Posterior vena cava (tissue), 2 donors: ENCODE results near the gene ASPRV1. TPM values are rescaled to one million over a fixed set of nuclear protein-coding genes. Genes with fewer than 3 reads are reported as not detected.

Experiments used
- DNase-seq: peaks from one replicate; pipeline ENCODE4 v3.0.0-alpha.2; 2020; ENCODE audit warnings: low spot score
- intact Hi-C, 2 donors: fragments of 100-400 bp; cut with DNase I; formaldehyde crosslinking; loops; one replicate each; pipeline versions ENCODE4 v1.14.1 to v1.14.2; 2022 to 2023
- total RNA-seq, 2 donors: library from RNA; stranded (reverse); fragmentation: NEBNext Ultra II Directional; extraction: Animal tissue kit (Norgen Biotek cat#: 25700); gene quantifications; one replicate each; pipeline ENCODE4 v1.2.1, GENCODE V29; 2021
- donor health status: DM: yes; HTN: yes; CAD: no.
- donor health status: DM: yes; HTN: yes; CAD: no.

The ASPRV1 gene
- total RNA-seq, 2 donors from 2014 or later: 1.00 to 1.7 TPM

- no peak for DNase-seq
- intact Hi-C loops: loop anchor here in 1 of 2 donors (5.0 kb wide), 1 partner anchor 74 kb away; no protein-coding TSS in a partner anchor
These were observed 13.1 kb downstream of the ASPRV1 start for GRCh38 chr2:69948032-69948962.

GRCh38 chr2:69947325-69947931, 14.0 kb downstream of the ASPRV1 start:
- intact Hi-C loops: loop anchor here in 1 of 2 donors (5.0 kb wide), 1 partner anchor 75 kb away; no protein-coding TSS in a partner anchor
- DNase-seq: no peak

- intact Hi-C loops: loop anchor here in 1 of 2 donors (5.0 kb wide), 1 partner anchor 76 kb away; no protein-coding TSS in a partner anchor
- no peak for DNase-seq
These were observed 14.8 kb downstream of the ASPRV1 start for GRCh38 chr2:69946351-69947324.

- intact Hi-C loops: loop anchor here in 1 of 2 donors (5.0 kb wide), 1 partner anchor 76 kb away; no protein-coding TSS in a partner anchor
- DNase-seq: no peak
These were observed 15.5 kb downstream of the ASPRV1 start for GRCh38 chr2:69945941-69946340.

GRCh38 chr2:69945441-69945840, 16.0 kb downstream of the ASPRV1 start:
- peak; percentile 85 for DNase-seq
- intact Hi-C loops: loop anchor here in 1 of 2 donors (5.0 kb wide), 1 partner anchor 77 kb away; no protein-coding TSS in a partner anchor

GRCh38 chr2:69944756-69945155, 16.7 kb downstream of the ASPRV1 start:
- intact Hi-C loops: loop anchor here in 1 of 2 donors (5.0 kb wide), 1 partner anchor 78 kb away; no protein-coding TSS in a partner anchor
- DNase-seq: no peak

GRCh38 chr2:69943843-69944525, 17.4 kb downstream of the ASPRV1 start:
- intact Hi-C loops: no loop called here
- no peak for DNase-seq

GRCh38 chr2:69943000-69943842, 18.2 kb downstream of the ASPRV1 start:
- no peak for DNase-seq
- intact Hi-C loops: no loop called here

GRCh38 chr2:69940691-69941090, 20.7 kb downstream of the ASPRV1 start:
- DNase-seq: no peak
- intact Hi-C loops: no loop called here

GRCh38 chr2:69939722-69940121, 21.7 kb downstream of the ASPRV1 start:
- DNase-seq: no peak
- intact Hi-C loops: no loop called here

GRCh38 chr2:69937968-69938367, 23.5 kb downstream of the ASPRV1 start:
- intact Hi-C loops: no loop called here

GRCh38 chr2:69936906-69937305, 24.5 kb downstream of the ASPRV1 start:
- DNase-seq: no peak
- intact Hi-C loops: no loop called here

More at GRCh38 chr2:69937968-69938367, 23.5 kb downstream of the ASPRV1 start:
- DNase-seq: no peak

GRCh38 chr2:69935011-69935410, 26.4 kb downstream of the ASPRV1 start:
- intact Hi-C loops: no loop called here
- DNase-seq: no peak

- intact Hi-C loops: no loop called here
- DNase-seq: no peak
These were observed 26.9 kb downstream of the ASPRV1 start for GRCh38 chr2:69934614-69934908.

- no peak for DNase-seq
- intact Hi-C loops: no loop called here
These were observed 27.4 kb downstream of the ASPRV1 start for GRCh38 chr2:69933839-69934613.

- intact Hi-C loops: no loop called here
- no peak for DNase-seq
These were observed 28.1 kb downstream of the ASPRV1 start for GRCh38 chr2:69933254-69933828.

- intact Hi-C loops: no loop called here
These were observed 28.9 kb downstream of the ASPRV1 start for GRCh38 chr2:69932596-69932922.

More at GRCh38 chr2:69932596-69932922, 28.9 kb downstream of the ASPRV1 start:
- DNase-seq: no peak
